NCI-H128 (cell line): ENCODE measurements around the gene COLQ.
A peak's percentile ranks its signal among the peaks of the same experiment; 100 is the strongest.
"Not testable (repeated sequence)": the region's sequence is repeated elsewhere in the genome, so short reads cannot be mapped to it uniquely, and the experiment has no call there.

ENCODE experiments used
- DNase-seq: peaks from one replicate; lab custom pipeline; 2025; ENCODE audit not compliant: unreplicated experiment; lab: John Stamatoyannopoulos, UW

COLQ gene

DNA sequence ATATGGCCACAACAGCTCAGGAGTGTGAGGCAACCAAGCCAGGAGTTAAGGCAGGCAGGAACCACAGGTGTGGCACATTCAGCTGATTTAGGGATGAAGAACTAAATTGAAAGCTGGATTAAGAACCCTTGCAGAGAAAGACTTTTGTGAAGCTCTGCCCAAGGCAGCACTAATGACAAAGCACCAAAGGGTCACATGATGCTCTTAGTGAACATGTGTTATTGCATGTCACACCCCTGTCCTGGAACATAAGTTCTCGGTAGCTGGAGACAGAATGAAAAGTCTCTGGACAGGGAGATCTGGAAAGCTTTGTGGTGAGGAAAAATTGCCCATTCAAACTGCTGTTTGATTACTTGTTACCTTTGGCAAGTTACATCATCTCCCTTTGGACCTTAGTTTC is 90.9 kb downstream of the COLQ start:
- no peak for DNase-seq

DNA sequence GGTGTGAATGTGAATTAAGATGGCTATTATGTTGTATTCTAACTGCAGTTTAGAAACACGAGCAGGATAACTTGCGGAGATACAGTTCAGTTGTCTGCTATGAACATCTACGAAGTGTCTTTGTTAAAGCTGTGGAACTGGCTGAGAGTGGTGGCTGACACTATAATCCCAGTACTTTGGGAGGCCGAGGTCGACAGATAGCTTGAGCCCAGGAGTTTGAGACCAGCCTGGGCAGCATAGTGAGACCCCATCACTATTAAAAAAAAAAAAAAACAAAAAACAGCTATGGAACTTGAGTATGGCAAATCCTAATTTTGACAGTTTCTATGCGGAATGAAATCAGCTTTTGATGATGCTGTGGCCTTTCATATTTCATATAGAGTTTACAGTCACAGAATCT is 92.4 kb downstream of the COLQ start:
- no peak for DNase-seq

GRCh38 chr3:15428539-15428938 is 93.0 kb downstream of the COLQ start:
- DNase-seq: no peak

DNA sequence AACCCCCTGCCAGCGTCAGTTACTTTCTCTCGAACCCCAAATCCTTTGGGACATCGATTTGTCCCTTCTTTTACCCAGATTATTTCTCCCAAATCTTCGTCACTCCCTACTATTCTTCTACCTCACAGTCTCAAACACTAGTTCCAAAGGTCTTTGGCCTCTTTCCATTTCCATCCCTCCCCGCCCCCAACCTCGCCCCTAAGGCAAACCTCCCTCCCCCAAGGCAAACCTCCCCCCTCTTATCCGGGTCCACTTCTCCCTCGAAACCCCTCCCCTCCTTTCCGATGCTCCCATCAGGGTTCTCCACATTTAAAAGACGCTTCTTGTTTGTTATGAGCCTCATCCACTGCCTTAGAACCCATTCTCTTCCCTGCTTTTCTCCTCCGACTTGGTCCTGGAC is 93.5 kb downstream of the COLQ start:
- no peak for DNase-seq

DNA sequence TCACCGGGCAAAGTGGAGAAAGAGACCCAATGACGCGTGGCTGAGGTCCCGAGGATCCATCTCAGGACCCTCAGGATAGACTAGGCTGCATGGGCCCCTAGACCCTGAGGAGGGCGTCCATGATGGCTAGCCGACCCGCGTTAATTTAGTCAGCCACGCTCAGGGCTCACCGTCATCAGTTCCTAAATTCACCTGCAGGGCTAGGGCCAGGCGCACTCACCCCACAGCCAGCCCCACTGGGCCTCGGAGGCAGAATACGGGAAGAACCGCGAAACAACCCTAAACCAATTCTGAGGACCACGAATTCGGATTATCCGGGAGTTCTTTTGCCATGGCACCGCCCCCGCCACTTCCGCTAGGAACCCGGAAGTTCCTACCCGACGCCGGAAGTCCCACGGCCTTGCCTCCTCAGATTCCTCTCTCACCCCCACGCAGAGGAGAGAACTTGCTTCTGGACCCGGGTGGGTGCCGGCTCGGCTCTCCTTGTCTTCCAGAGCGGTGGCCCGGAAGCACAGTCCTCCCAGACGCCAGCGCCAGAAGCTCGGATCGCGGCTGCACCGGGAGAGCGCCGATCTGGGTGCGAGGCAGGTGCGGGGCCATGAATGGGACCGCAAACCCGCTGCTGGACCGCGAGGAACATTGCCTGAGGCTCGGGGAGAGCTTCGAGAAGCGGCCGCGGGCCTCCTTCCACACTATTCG is 94.2 kb downstream of the COLQ start, which contains the start of the genes EAF1 and METTL6:
TSS of gene EAF1 (plus strand) at position 417 of the 699 bp plus-strand sequence. CDS start at position 599, 182 bp downstream.
TSS of gene METTL6 (minus strand) at position 363 of the 699 bp plus-strand sequence. CDS start 1,033 bp downstream, outside the sequence.
- peak; percentile 36 for DNase-seq

GRCh38 chr3:15426579-15427118 is 94.9 kb downstream of the COLQ start:
- no peak for DNase-seq

GRCh38 chr3:15420871-15421270 is 100.6 kb downstream of the COLQ start:
- no peak for DNase-seq

DNA sequence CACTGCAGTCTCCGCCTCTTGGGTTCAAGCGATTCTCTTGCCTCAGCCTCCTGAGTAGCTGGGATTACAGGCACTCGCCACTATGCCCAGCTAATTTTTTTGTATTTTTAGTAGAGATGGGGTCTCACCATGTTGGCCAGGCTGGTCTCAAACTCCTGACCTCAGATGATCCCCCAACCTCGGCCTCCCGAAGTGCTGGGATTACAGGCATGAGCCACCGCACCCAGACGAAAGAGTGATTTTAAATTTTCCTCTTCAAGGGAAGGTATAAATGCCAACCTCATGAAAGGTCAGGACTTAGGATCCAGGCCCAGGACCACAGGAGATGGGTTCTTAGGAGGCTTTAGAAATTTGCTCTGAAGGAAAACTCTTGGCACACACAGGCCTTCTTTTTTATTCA is 110.5 kb downstream of the COLQ start:
- not testable (repeated sequence) for DNase-seq

DNA sequence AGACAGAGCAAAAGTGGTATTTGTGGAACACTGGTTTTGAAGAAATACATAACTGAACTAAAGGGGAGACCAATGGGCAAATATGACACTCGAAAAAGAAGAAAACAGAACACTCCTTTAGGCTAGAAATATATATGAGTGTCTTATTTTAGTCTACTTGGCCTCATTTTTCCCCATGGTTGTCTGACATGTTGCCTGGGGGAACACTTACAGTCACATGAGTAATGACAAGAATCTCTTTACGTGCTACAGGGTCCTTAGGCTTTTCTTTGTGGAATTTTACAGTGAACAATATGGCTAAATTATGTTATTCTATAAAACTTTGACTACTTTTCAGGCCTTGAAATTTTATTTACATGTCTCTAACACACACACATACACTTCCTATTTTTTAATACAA is 111.7 kb downstream of the COLQ start:
- DNase-seq: no peak

GRCh38 chr3:15409239-15409638 is 112.3 kb downstream of the COLQ start:
- DNase-seq: no peak

- DNase-seq: no peak
Measured at GRCh38 chr3:15405448-15406050, 116.0 kb downstream of the COLQ start.

DNA sequence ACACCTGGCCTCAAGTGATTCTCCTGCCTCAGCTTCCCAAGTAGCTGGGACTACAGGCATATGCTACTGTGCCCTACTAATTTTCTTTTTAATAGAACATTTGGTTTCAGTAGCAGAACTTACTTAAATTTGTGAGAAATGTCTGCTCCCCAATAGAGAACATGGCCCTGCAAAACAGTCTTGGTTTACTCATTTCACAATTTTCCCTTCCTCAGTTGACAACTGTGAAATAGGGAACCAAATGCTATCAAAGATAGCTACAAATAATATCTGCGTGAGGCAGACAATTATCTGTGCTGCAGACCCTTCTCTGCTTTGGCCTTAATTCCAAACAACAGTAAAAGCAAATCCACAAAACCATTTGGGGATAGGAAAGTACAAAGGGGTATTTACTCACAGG is 116.7 kb downstream of the COLQ start:
- DNase-seq: no peak

DNA sequence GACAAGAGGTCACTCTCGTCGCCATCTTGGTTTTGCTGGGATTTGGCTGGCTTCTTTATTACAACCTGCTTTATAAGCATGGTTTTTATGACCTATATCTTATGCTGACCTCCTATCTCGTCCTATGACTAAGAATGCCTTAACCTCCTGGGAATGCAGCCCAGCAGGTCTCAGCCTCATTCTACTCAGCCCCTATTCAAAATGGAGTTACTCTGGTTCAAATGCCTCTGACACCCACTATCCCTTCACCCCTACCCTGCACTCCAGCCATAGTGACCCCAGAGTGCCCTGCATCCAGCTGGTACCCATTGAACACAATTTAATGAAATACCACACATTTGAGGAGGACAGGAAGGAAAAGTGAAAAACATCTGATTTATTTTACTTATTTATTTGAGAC is 117.5 kb downstream of the COLQ start:
- DNase-seq: no peak

DNA sequence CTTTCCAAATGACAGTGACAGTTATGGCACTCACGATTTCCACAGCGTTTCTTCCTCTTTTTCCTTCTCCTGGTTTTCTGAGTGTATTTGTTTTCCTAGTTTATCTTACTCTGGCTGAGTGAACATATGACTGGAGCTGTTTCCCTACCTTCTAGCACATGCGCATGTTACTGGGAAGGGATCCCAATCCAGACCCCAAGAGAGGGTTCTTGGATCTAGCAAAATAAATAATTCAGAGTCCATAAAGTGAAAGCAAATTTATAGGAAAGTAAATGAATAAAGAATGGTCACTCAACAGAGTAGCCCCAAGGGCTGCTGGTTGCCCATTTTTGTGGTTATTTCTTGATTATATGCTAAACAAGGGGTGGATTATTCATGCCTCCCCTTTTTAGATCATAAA is 118.0 kb downstream of the COLQ start:
- DNase-seq: no peak

- no peak for DNase-seq
Measured at GRCh38 chr3:15401936-15402335, 119.6 kb downstream of the COLQ start.
